Activated T-helper 17 cell treated with anti-CD3 and anti-CD28 coated beads, Interleukin-2, amount 50 U/mL, for 72 hours (primary cell): ENCODE measurements around the gene NPAS4. TPM values are rescaled to one million over a fixed set of nuclear protein-coding genes. Genes with fewer than 3 reads are reported as not detected.

Source experiments
- ATAC-seq: fragments of 150-1000 bp; cut with Tn5 transposase; replicated peaks from 2 replicates; pipeline ENCODE4 v1.10.0; 2021; ENCODE audit warnings: mild to moderate bottlenecking, moderate library complexity
- H3K27ac Mint-ChIP-seq: one replicate; pipeline ENCODE4 v1.8.0; 2022; ENCODE audit warnings: mixed read lengths
- H3K27me3 Mint-ChIP-seq: one replicate; pipeline ENCODE4 v1.8.0; 2022; ENCODE audit warnings: mixed read lengths
- H3K36me3 Mint-ChIP-seq: one replicate; pipeline ENCODE4 v1.8.0; 2022; ENCODE audit warnings: low read depth, mild to moderate bottlenecking, mixed read lengths
- H3K4me1 Mint-ChIP-seq: one replicate; pipeline ENCODE4 v1.8.0; 2022; ENCODE audit warnings: mixed read lengths
- H3K4me3 Mint-ChIP-seq: one replicate; pipeline ENCODE4 v1.8.0; 2022; ENCODE audit warnings: mild to moderate bottlenecking, mixed read lengths
- H3K9me3 Mint-ChIP-seq: one replicate; pipeline ENCODE4 v1.8.0; 2022; ENCODE audit warnings: mixed read lengths
- total RNA-seq, 2 donors: library from RNA; stranded (reverse); gene quantifications; one replicate each; pipeline ENCODE4 v1.2.3, GENCODE V29; 2022

Gene NPAS4
- total RNA-seq, 2 donors from 2014 or later = 0.21 to 0.28 TPM

DNA sequence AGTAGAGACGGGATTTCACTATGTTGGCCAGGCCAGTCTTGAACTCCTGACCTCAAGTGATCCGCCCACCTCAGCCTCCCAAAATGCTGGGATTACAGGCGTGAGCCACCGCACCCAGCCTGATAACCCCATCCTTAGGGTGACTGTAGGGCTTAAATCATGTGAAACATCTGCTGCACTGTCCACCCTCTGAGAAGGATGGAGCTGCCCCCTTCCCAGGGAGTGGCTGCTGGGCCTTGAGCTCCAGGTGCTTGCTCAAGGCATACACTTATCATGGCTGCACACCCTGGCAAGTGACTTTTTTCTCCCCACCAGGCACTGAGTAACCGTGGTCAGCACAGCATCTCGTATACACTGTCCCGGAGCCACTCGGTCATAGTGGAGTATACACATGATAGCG lies 51.2 kb downstream of the NPAS4 start:
- no peak overlapping the region for H3K27ac Mint-ChIP-seq

DNA sequence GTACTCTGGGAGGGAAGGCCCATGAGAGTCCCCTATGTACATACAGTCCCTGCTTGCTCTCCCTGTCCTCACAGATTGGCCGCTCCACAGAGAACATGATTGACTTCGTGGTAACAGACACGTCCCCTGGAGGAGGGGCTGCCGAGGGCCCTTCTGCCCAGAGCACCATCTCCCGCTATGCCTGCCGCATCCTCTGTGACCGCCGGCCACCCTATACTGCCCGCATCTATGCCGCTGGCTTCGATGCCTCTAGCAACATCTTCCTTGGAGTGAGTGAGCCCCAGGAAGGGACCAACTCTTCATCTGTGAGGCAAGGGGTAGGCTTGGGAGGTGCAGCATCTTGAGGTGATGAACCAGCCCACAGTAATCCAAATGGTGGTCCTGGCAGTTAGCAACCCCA lies 52.3 kb downstream of the NPAS4 start:
- Mint-ChIP-seq H3K27ac (no peak overlapping the region), H3K27me3 (no peaks in the 10 kb centered on the region), H3K9me3 (no peaks in the 10 kb centered on the region), H3K4me1 (no peaks in the 10 kb centered on the region), H3K4me3 (no peak overlapping the region), H3K36me3 (peaks cover 16% of the 10 kb centered on the region)
- no peak for ATAC-seq

More for the DNA sequence above, 51.2 kb downstream of the NPAS4 start:
- no peak overlapping the region for H3K4me3 Mint-ChIP-seq
- H3K4me1 Mint-ChIP-seq = no peaks in the 10 kb centered on the region
- H3K27me3 Mint-ChIP-seq = no peaks in the 10 kb centered on the region
- H3K9me3 Mint-ChIP-seq = no peaks in the 10 kb centered on the region
- no peak for ATAC-seq
- peaks cover 20% of the 10 kb centered on the region for H3K36me3 Mint-ChIP-seq

DNA sequence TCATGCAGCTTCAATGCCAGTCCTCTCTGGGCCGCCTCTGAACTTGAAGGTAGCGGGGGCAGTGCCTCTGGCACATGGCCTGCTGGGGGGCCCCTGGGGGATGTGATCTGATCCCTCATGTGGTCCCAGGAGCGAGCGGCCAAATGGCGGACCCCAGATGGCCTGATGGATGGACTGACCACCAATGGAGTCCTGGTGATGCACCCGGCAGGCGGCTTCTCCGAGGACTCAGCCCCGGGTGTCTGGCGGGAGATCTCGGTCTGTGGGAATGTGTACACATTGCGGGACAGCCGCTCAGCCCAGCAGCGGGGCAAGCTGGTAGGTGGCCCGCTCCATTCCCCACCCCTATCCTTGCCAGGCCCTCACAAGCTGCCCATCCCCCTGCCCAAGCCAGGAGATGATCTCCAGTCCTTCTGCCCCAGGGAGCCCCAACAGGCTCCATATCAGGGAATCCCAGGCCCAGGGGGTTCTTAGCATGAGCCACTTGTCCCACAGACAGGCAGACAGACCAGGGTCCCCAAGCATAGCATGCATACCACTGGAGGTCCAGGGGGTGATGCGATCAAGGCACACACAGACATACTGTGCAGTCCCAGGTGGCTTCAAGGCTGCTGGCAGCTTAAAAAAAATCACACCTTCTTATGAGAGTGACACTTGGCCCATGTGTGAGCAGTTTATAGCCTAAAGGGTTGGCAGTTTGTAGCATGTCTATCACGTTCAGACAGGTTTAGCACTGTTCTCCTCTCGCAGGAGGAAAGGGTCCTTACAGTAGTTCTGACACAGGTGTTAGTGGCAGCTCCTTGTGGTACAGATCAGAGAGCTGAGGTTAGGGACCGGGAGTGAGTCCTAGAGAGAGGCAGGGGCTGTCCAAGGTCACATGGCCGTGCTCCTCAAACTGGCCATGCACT lies 53.0 kb downstream of the NPAS4 start:
- H3K4me3 Mint-ChIP-seq = no peak overlapping the region

DNA sequence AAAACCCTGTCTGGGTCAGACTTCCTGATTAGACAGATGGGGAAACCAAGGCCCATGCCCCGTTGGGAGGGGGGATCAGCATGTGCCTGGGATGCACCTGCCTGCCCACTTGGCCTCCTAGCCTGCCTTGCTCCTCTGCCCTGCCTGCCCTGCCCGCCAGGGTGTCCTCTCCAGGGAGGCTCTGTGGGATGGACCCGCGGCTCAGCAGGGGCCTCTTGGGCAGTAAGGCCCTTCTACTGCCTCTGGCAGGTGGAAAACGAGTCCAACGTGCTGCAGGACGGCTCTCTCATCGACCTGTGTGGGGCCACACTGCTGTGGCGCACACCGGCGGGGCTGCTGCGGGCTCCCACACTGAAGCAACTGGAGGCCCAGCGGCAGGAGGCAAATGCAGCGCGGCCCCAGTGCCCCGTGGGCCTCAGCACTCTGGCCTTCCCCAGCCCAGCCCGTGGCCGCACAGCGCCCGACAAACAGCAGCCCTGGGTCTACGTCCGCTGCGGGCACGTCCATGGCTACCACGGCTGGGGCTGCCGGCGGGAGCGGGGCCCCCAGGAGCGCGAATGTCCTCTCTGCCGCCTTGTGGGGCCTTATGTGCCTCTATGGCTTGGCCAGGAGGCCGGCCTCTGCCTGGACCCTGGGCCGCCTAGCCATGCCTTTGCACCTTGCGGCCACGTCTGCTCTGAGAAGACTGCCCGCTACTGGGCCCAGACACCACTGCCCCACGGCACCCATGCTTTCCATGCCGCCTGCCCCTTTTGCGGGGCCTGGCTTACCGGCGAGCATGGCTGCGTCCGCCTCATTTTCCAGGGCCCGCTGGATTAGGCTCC lies 54.7 kb downstream of the NPAS4 start:
- H3K36me3 Mint-ChIP-seq = peaks cover 9% of the 10 kb centered on the region
- ATAC-seq = no peak
- no peak overlapping the region for H3K4me3 Mint-ChIP-seq
- no peaks in the 10 kb centered on the region for H3K27me3 Mint-ChIP-seq
- no peaks in the 10 kb centered on the region for H3K4me1 Mint-ChIP-seq
- H3K27ac Mint-ChIP-seq = no peak overlapping the region
- H3K9me3 Mint-ChIP-seq = no peaks in the 10 kb centered on the region

More for the DNA sequence above, 53.0 kb downstream of the NPAS4 start:
- H3K36me3 Mint-ChIP-seq = peaks cover 16% of the 10 kb centered on the region
- H3K27ac Mint-ChIP-seq = no peak overlapping the region
- H3K9me3 Mint-ChIP-seq = no peaks in the 10 kb centered on the region
- H3K4me1 Mint-ChIP-seq = no peaks in the 10 kb centered on the region
- no peaks in the 10 kb centered on the region for H3K27me3 Mint-ChIP-seq
- ATAC-seq = no peak

Other genes starting within 250 kb of the NPAS4 start
- 10 to 100 TPM; 38.3 to 45.2 TPM for gene KLC2, start 163.3 kb upstream of the NPAS4 start, total RNA-seq
- gene RAB1B, start 152.4 kb upstream of the NPAS4 start, total RNA-seq = 100 to 1,000 TPM; 116 to 178 TPM
- 1 to 10 TPM; 3.9 to 5.0 TPM for gene CNIH2, start 142.9 kb upstream of the NPAS4 start, total RNA-seq
- gene YIF1A, start 131.9 kb upstream of the NPAS4 start, total RNA-seq = 10 to 100 TPM; 41.2 to 68.3 TPM
- gene TMEM151A, start 129.1 kb upstream of the NPAS4 start, total RNA-seq = not detected
- not detected for gene CD248, start 104.0 kb upstream of the NPAS4 start, total RNA-seq
- 1 to 10 TPM; 1.6 to 3.4 TPM for gene RIN1, start 84.6 kb upstream of the NPAS4 start, total RNA-seq
- 10 to 100 TPM; 21.6 to 41.7 TPM for gene BRMS1, start 75.9 kb upstream of the NPAS4 start, total RNA-seq
- 10 to 100 TPM in 1 of 2 donors, 1 to 10 TPM in 1; 7.7 to 12.9 TPM for gene B4GAT1, start 73.4 kb upstream of the NPAS4 start, total RNA-seq
- 1 to 10 TPM; 7.6 to 9.1 TPM for gene SLC29A2, start 49.3 kb upstream of the NPAS4 start, total RNA-seq
- 100 to 1,000 TPM in 1 of 2 donors, 10 to 100 TPM in 1; 56.1 to 131 TPM for gene MRPL11, start 17.8 kb downstream of the NPAS4 start, total RNA-seq
- 10 to 100 TPM in 1 of 2 donors, 1 to 10 TPM in 1; 8.1 to 17.5 TPM for gene PELI3, start 45.9 kb downstream of the NPAS4 start, total RNA-seq
- 100 to 1,000 TPM in 1 of 2 donors, 10 to 100 TPM in 1; 67.9 to 117 TPM for gene DPP3, start 59.4 kb downstream of the NPAS4 start, total RNA-seq
- 10 to 100 TPM; 16.4 to 17.2 TPM for gene BBS1, start 89.6 kb downstream of the NPAS4 start, total RNA-seq
- gene ZDHHC24, start 125.0 kb downstream of the NPAS4 start, total RNA-seq = 10 to 100 TPM in 1 of 2 donors, 1 to 10 TPM in 1; 8.7 to 12.6 TPM
- 1 to 10 TPM in 1 of 2 donors, under 1 TPM in 1; 0.58 to 3.0 TPM for gene ACTN3, start 125.9 kb downstream of the NPAS4 start, total RNA-seq
- gene CTSF, start 147.6 kb downstream of the NPAS4 start, total RNA-seq = 10 to 100 TPM in 1 of 2 donors, 1 to 10 TPM in 1; 4.1 to 12.9 TPM
- under 1 TPM; 0.11 to 0.15 TPM for gene CCDC87, start 172.0 kb downstream of the NPAS4 start, total RNA-seq
- gene CCS, start 172.2 kb downstream of the NPAS4 start, total RNA-seq = 10 to 100 TPM; 27.5 to 35.1 TPM
- gene RBM14, start 195.6 kb downstream of the NPAS4 start, total RNA-seq = 100 to 1,000 TPM; 127 to 156 TPM
- 10 to 100 TPM; 92.4 to 94.0 TPM for gene RBM4, start 217.7 kb downstream of the NPAS4 start, total RNA-seq